Inferior parietal cortex (tissue), 1 donor: ENCODE data around the gene CTSD.

ENCODE experiments used
- DNase-seq: peaks from one replicate; pipeline ENCODE4 v3.0.0-alpha.2; 2016; ENCODE audit errors: extremely low spot score

Gene CTSD

DNA sequence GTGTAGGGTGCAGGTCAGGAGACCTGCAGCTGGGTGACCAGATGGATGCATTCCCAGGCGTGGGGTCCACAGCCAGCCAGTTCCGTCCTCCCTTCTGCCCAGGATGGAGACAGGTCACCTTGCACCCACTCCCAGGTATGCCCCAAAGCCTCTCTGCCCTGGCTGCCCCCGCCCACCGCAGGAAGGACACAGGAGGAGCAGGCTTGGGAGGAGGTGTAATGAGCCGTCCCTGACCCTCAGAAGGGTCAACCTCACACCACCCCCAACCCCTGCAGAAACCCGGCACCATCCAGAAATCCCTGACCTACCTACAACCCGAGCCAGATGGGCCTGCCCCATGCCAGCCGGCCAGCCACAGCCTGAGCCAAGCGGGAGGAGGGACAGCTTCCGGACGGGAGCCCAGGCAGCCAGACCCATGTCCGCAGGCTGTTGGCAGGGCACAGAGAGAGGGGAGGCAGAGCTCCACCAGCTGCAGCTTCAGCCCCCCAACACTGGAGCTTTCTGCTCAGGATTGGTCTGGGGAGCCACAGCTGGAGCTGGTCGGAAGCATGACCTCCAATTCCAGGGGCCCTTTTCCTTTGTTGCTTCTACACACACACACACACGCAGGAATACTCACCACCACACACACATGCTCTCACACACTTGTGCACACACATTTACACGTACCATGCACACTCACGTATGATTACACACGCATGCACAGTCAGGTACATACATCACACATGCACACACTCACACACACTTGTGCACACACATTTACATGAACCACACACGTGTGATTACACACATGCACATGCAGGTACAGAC, 18.6 kb downstream of the CTSD start:
- DNase-seq = no peak

DNA sequence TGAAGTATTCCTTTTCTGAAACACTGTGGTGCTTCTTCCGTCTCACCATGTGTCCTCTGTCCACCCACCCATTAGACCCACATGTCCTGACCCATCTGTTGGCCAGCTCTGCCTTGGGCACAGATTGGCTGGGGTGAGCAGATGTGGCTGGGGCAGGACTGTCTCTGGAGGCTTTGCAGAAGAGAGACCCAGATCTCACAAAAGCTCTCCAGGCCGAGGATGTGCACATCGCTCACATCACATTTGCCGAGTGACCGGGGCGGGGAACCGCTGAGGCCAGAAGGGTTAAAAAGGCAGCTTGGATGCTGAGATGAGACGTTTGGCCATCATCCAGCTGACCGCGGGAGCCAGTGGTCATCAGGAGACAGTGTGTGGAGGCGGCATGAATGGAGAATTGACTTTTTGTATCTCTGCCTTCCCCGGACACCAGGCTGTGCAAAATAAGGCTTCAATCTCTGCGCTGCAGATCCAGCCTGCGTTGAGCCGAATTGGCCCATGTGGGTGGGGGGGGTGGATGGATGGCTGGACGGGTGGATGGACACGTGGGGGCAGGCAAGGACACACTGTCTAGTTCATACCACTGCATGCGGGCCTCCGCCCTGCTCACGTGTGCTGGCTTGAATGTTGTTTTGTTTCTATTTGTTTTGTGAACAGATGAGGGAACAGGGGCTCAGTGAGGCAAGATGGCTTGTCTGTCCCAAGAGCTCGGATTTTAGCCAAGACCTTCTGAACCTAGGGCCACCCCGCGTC, 19.4 kb downstream of the CTSD start:
- no peak for DNase-seq

DNA sequence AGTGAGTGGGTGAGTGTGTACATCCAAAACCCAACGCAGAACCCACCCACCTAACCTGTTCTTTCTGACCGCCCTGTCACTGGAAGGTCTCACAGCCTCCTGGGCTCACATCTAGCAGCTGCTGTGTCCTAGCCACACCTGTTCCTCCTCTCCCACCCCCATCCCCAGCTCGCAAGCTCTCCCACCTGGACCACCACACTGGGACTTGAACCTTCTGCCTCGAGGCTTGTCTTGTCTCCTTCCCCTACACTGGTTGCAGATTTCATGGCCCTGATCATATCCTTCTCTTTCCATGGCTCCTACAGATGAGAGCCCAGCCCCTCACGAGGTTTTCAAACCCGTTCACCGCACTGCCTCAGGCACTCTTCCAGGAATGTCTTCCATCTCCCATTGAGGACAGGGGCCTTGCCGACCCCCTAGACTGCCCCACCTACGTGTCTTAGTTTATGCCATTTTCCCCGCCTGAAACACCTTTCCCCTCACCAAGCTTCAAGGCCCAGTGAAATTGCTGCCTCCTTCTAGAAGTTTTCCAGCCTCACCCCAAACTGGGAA, 20.1 kb downstream of the CTSD start:
- DNase-seq = no peak

DNA sequence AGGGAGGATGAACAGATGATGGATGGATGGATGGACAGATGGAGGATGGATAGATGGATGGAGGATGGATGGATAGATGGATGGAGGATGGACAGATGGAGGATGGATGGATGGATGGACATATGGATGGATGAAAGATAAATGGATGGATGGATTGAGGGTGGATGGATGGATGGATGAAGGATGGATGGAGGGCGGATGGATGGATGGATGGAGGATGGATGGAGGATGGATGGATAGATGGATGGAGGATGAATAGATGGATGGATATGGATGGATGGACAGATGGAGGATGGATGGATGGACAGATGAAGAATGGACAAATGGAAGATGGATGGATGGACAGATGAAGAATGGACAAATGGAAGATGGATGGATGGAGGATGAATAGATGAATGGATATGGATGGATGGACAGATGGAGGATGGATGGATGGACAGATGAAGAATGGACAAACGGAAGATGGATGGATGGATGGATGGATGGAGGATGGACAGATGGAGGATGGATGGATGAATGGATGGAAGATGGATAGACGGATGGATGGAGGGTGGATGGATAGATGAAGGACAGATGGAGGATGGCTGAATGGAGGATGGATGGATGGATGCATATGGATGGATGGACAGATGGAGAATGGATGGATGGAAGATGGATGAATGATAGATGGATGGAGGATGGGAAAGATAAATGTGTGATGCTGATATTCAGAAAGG, 20.7 kb downstream of the CTSD start:
- no peak for DNase-seq

DNA sequence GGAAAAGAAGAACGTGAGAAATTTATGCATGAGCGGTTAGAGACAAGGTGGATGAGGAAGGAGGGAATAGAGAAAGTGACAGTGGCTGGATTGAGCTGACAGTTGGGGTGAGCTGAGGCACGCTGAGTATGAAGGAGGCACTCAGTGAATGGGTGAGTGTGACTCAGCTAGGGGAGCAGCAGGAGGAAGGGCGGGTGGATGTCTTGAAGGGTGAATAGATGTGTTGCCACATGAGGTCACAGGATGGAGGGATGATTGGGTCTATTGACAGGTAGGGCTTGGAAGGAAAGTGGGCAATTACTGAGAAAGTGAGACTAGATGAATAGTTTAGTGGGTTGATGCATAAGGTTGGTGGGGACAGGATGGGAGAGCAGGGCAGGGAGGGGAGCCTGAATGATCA, 21.4 kb downstream of the CTSD start:
- DNase-seq = no peak

DNA sequence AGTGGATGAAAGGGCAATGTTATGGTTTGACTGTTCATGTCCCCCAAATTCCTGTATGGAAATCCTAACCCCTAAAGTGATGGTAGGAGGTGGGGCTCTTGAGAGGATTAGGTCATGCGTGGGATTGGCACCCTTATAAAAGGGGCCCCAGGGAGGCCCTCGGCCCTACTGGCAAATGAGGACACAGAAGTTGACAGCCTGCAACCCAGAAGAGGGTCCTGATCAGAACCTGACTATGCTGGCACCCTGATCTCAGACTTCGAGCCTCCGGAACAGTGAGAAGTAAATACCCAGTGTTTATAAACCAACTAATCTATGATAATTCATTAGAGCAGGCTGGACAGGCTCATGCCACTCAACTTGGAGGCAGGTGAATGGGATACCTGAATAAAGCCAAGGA, 22.0 kb downstream of the CTSD start:
- no peak for DNase-seq

DNA sequence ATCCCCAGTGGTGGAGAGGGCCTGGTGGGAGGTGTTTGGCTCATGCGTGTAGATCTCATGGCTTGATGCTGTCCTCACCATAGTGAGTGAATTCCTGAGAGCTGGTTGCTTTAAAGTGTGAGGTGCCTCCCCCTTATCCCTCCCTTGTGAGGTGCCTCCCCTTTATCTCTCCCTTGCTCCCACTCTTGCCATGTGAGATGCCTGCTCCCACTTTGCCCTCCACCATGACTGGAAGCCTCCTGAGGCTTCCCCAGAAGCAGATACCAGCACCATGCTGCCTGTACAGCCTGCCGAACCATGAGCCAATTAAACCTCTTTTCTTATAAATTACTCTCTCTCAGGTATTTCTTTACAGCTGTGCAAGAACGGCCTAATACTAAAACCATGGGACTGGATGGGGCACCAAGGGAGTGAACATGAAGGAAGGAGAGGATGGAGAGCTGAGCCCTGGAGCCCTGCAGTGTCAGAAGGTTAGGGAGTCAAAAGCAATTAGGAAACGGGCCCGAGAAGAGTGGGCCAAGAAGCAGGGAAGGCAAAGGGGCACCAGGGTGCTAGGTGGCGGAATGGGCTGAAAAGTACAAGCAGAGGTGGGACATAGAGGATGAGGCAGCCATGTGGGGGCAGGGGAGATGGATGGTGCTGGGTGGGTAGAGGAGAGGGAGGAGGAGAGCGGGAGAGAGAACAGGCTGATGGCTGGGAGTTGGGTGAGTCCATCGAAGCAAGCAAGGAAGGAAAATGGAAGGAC, 22.8 kb downstream of the CTSD start:
- DNase-seq = no peak

DNA sequence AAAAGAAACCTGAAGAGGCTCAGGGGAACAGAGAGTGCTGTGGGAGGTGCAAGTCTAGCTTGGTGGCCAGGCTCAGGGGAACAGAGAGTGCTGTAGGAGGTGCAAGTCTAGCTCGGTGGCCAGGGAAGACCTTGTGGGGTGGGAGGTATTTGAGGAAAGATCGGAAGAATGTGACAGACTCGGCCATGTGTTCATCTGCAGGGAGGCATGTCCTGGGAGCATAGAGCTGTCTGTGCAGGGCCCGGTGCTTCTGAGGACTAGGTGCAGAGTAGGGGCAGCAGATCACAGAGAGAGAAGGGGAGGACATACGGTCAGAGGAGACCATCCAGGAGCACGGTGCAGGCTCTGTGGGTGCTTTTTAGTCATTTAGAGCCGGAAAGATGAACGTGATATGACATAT, 24.2 kb downstream of the CTSD start:
- DNase-seq = no peak

DNA sequence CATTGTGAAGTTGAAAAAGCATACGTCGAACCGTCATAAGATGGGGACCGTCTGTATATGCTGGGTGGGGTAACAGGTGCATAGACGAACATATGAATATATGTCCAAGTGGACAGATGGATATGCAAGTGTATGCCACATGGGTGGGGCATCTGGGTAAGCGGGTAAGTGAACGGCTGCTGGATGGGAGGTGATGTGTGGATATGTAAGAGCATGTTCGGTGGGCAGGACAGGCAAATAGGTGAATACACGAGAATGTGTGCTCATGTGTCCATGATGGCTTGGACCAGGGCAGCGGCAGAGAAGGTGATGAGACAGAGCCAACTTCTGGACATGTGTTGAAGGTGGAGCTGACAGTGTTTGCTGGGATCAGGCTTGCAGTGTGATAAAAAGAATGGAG, 25.3 kb downstream of the CTSD start:
- DNase-seq = no peak

DNA sequence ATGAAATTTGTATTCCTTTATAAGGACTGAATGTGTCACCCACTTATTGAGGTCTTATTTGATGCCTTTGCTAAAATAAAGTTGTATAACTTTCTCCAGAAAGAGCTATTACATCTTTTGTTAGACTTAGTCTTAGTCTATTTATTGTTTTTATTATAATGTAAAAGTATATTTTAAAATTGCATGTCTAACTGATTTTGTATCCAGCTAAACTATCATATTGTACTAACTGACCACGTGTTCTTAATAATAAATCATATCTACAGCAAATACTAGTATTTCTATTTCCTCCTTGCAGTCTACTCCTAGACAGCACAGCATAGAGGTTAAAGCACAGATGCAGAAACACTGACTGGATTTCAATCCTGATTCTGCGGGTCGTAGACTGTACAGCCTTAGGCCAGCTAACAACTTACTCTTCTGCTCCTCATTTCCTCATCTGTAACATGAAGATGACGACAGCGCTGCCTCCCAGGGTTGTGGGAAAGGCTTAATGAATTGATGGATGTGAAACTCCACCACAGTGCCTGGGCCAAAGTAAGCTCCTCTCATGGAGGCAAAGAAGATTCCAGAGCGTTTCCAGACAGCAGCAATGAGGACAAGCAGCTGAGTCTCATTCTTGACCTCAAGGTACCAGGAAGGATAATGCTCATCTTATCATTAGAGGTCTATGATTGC, 26.5 kb downstream of the CTSD start:
- no peak for DNase-seq

DNA sequence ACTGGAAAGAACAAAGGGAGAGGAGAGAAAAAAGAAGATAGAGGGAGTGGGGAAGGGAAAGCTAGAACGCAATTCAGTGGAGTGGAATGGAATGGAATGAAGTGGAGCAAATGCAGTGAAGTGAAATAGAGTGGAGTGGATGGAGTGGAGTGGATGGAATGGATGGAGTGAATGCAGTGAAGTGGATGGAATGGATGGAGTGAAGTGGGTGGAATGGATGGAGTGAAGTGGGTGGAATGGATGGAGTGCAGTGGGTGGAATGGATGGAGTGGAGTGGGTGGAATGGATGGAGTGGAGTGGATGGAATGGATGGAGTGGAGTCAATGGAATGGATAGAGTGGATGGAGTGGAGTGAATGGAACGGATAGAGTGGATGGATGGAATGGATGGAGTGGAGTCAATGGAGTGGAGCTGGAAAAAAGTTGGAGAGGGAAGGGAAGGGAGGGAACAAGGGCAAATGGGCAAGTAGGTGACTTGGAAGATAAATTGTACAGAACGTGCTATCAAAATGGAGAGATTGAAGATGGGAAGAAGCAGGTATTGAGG, 27.2 kb downstream of the CTSD start:
- DNase-seq = no peak

DNA sequence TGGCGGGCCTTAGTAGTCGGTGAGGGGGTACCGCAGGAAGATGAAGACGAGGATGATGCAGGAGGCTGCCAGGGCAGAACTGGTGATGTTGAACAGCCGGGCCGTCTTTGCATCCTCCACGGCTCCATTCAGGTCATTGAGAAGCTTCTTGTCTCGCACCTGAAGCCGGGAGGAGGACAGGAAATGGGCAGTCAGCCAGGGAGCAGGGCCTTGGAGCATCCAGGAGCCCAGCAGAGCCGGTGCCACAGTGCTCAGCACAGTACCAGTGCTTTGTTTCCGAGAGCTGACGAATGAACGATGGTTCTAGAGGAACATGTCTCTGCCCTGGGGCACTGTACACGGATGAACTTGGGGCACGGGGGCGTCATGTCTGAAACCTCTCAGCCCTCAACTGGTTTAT, 28.5 kb downstream of the CTSD start:
- DNase-seq = no peak

DNA sequence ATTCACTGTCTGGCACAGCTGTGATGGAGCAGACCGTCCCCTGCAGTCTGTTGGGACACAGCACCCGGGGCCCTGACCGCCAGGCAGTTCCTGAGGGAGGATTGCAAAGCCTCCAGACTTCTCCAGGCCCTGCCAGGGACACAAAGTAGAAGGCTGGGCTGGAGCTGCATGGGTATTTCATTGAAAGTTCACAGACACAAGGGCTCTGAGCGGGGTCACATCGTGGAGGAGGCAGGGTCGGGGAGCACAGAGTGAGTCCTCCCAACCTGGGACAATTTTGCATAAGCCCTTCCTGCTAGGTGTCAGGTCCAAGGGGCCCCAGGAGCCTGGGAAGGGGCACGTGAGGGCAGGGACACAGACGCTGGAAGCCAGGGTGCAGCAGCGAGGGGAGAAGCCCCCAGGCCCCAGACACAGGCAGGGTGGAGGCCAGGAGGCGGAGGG, 29.1 kb downstream of the CTSD start:
- no peak for DNase-seq

DNA sequence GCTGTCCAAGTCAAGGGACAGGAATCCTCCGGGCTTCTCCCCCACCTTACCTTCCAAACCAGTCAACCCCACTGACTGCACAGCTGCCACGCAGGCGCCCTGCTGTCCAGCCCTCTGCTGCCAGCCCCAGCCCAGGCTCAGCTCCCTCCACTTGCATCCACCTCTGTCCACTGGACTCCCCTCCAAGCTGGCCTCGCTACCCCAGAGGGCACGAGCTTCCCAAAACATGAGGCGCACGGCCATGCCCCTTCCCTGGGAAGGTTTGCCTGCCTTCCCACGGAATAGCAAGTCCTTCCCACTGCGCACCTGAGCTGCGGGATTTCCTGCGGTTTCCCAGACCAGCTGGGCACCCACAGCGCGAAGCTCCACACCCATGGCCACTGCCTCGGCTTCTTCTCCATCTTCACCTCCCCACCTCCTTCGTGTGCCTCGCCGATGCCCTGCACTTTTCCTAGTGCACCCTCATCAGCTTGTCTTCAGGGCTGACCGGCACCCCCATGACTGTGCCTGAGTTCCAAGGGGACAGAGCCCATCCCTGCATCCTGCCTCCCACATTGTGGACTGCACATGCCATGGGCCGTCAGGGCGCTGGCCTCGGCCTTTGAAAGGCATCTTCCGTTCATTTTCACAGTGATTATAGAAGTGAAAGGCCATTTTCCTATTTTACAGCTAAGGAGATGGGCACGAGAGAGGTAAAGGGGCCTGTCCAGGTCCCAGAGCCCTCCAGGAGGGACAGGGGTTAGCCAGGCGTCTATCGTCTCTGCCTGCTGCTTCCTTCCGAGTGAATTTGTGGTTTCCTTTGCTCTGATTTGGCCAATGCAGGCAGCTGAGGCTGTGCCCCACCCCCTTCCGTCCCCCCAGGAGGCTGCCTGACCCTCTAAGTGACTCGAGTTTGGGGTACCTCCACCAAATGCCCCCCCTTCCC, 29.7 kb downstream of the CTSD start:
- DNase-seq = no peak

DNA sequence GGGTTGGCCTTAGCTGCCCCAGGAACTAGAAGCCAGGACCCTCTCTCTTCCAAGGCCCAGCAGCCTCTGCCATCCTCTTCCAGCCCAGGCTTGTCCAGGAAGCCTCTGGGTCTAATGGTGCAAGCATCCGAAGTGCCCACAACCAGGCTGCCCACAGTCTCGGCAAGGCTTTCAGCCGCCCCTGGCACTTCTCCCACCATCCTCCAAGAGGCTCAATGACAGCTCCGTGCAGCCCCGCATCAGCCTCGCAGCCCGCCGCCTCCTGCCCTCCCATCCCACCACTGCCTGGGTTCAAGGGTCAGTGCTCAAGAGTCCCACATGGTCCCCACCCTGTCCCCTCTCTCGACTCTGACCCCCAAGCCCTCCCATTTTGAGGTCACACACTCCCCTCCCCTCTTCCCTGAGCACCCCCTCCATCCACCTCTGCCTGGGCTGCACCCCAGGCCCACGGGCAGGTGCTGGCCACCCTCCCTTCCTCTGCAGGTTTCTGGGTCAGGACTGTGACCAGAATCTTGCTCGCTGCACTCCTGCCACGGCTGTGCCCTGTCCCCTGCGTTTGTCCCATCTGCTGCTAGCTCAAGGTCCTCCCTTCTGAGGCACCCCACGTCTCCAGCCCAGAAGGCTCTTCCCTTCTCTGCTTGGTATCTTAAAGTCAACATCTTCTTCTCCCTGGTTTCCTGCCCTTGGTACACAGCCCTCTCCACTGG, 30.6 kb downstream of the CTSD start:
- no peak for DNase-seq

DNA sequence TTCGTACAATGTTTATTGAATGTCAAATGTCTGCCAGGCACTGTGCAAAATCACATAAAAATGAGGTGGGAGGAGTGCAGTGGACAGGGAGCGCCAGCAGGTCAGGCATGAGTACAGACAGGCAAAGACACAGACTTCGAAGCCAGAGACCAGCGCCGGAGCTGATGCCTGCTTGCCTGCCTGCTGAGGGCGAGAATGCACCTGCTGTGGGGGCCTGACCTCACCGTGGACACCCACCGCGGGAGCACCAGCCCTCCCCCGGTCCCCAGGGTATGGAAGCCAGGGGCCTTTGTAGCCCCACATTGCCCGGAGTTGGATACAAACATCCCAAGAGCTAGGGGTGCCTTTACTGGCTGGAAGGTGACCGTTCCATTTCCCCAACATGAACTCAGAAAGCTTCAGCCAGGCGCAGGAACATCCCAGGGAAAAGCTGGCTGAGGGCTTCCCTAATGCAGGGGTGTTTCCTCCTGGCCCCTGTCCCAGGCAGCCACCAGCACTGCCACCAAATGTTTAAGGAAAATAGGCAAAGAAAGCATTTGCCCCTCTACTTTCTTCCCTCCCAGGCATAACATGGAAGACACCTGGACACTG, 31.2 kb downstream of the CTSD start:
- no peak for DNase-seq

DNA sequence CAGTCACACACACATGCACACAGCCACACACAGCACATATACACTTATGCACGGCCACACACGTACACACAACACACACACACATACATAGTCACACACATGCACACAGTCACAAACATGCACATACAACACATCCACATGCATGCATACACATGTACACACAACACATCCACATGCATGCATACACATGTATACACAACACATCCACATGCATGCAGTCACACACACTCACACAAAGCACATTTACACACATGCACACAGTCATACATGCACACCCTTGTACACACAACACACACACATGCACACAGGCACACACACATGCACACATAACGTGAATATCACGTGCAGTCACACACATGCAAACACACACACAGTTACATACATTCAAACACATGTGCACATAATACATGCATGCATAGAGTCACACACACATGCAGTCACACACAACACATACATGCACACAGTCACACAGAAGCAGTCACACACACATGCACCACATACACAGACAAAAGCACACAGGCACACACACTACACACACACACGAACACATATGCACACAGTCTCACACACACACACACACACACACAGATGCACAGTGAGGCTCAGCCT, 32.2 kb downstream of the CTSD start:
- no peak for DNase-seq

DNA sequence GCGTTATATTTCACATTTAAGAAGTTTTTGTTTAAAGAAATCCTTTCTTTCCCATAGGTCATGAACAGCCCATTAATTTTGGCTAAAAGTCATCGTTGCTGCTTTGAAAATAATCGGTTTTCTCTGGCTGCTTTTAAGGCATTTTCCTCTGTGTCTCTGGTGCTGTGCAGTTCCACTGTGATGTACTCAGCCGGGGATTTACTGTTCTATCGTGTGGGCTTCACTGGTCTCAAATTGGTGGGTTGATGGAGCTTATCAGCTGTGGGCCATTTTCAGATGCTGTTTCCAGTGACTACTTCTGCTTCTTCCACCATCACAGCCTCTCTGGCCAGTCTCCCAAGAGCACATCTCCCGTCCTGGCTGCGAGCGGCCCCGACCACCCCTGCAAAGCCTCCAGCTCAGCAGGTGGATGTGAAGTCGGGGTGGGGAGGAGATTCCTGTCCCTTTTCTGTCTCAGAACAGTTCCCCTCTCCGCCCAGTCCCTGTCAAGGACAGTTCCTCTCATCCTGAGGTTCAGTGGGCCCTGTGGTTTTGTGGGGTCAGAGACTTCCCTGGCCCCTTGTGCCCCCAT, 33.6 kb downstream of the CTSD start:
- no peak for DNase-seq
